Liver (tissue), 3 donors: Measurements from ENCODE around the gene E2F3.

Source experiments
- CTCF ChIP-seq: fragments of 150-350 bp; IDR thresholded peaks from 2 replicates; pipeline ENCODE4 v1.5.1; 2017; ENCODE audit warnings: improper control_type of control experiment, low read depth, low read length; ENCODE audit not compliant: missing input control
- GABPA ChIP-seq, 2 donors: IDR thresholded peaks in 1 of 2; conservative IDR thresholded peaks in 1 of 2; 2 replicates each; pipeline ENCODE4 v1.6.1; 2016; ENCODE audit warnings: antibody characterized with exemption in 2 of 2, mild to moderate bottlenecking in 1 of 2, moderate library complexity in 1 of 2
- HNF4A ChIP-seq, 2 donors: conservative IDR thresholded peaks; 2 replicates each; pipeline ENCODE4 v1.6.1; 2016; ENCODE audit warnings: antibody characterized with exemption in 2 of 2, mild to moderate bottlenecking in 2 of 2
- SP1 ChIP-seq: IDR thresholded peaks from 2 replicates; pipeline ENCODE4 v1.6.1; 2018; ENCODE audit warnings: antibody characterized with exemption, mild to moderate bottlenecking
- donor health status: healthy.
- donor health status: healthy.

GRCh38 chr6:20447581-20448132 is 46.0 kb downstream of the E2F3 start:
- TF ChIP-seq CTCF: no peak
- peak; percentile 14 for TF ChIP-seq SP1
- no peak for TF ChIP-seq GABPA (IDR thresholded peaks at IDR 0.05 in 1 of 2, conservative IDR thresholded peaks at IDR 0.05 in 1 of 2)
- TF ChIP-seq HNF4A (conservative IDR thresholded peaks at IDR 0.05): peak; percentile 63 to 65
